Stimulated activated CD4-positive, alpha-beta T cell treated with anti-CD3 and anti-CD28 coated beads, Interleukin-4, amount 100 ng/mL, for 4 hours (primary cell): ENCODE data around the gene SRGAP3.

Experiments
- DNase-seq, 2 experiments: peaks; one replicate each; pipeline ENCODE4 v3.0.0-alpha.2; 2020

The SRGAP3 gene

GRCh38 chr3:9037144-9037711 is 212.2 kb downstream of the SRGAP3 start:
- DNase-seq = no peak

GRCh38 chr3:9036404-9037131 is 212.9 kb downstream of the SRGAP3 start:
- no peak for DNase-seq

- DNase-seq = no peak
Measured at GRCh38 chr3:9035961-9036360, 213.5 kb downstream of the SRGAP3 start.

DNA sequence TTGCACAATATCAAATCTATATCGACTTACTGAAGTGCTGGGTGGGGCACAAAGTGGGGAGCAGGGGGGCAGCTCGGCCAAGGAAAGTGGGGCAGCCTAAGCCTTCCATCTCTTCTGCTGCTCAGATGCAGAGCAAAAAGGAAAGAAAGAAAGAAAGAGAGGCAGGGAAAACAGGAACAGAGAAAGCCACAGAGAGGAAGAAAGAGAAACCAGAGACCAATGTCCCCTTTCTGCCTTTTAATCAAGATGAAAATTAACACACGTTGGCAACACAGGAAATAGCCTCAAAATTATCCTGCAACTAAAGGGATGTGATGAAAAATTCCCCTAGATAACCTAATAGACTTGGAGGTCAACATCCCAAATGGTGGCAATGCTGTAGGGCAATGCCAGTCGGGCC is 214.0 kb downstream of the SRGAP3 start:
- no peak for DNase-seq

DNA sequence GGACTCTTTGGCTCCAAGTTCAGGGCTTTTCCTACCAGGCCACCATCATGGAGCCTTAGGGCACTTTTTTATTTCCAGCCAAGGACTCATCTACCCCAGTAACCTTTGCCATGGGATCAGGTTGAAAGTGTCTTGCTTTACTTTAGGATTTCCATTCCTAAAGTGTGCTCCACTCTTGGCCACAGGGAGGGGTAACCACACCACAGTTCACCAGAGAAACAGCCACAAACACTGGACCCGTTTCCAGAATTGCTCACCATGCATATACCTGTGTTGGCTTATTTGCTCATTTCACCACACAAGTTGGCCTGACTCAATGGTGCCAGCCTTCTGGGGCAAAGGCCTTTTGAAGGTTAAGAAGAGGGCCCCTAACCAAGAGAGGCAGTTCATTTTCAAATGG is 215.6 kb downstream of the SRGAP3 start:
- no peak for DNase-seq

DNA sequence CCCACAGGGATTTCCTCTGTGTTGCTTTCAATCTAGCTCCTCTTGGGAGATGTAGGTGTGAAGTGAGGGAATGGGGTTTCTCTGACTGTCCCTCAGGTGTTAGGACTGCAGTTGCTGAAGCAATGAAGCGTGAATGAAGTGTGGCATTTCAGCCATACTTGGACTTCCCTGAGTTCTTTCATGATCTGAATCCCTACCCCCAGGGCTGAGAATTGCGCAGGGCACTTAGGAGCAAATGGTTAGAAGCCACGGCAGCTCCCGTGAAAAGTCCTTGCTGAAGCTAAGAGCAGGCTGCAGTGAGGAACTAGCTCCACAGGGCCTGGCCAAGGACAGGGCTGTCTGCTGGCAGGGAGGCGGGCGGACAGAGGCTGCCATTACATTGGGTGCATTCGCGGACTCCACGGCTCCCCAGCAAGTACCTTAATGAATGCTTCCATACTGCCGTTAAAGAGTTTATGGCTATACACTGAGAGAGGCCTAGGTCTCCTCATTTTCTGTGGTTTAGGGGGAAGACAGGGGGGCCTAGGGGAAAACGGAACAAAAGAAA is 217.1 kb downstream of the SRGAP3 start:
- no peak for DNase-seq

DNA sequence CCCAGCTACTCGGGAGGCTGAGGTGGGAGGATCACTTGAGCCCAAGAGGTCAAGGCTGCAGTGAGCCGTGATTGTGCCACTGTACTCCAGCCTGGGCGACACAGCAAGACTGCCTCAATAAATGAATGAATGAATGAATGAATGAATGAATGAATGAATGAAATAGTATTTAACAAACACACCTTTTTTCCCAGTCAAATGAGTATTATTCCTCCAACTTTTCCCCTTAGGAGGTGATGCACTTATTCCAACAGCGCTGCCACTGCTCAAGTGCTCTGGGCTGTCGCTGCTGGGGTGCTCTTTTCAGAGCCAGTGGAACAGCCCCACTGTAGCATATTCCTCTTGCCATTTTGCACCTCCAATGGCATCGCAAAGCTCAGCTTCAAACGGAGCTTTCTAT is 219.4 kb downstream of the SRGAP3 start:
- DNase-seq = no peak

DNA sequence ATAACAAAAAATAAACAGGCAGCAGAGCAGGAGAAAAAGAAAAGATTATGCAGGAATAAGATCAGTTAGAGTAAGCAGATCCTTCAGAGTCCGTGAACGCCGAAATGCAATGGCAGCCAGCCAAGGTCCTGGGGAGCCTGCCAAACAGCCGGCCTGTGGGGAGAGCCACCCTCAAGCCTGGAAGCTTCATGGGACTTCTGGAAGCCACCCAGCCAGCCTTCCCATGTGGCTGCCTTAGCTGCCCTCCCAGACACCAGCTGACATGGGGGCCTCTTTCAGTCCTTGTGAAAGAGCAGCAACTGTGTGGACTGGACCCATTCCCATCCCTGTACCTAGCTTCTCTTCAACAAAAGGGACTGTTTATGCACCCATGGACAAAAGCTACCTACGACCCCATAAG is 221.3 kb downstream of the SRGAP3 start:
- no peak for DNase-seq

DNA sequence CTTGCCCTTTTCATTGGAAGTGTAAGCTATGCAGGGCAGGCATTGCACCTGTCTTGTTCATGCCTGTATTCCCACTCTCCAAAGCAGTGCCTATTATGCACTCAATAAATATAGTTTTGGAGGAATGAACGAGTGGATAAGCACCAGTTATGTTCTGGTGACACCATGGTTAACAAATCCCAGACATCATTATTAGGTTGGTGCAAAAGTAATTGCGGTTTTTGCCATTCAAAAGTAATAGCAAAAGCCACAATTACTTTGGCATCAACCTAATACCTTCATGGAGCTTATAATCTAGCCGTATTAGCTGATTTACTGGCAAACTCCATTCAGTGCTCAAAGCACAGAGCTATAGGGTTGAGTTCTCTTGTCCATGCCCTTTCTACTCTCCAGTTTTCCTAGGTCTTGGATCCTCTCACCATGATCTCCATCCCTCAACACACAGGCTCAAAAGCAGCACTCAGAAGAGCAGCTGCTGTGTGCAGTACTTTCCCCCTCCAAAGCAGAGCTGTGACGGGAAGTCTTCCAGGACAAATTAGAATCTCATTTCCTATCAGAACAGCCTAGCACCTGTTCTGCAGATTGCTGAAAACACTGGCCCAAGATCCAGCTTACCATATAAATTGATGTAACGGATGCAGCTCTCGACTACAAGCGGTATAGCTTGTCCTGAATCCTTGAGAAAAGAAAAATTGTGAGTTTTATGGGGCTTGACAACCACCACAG is 223.0 kb downstream of the SRGAP3 start:
- no peak for DNase-seq

- no peak for DNase-seq
Measured at GRCh38 chr3:9024341-9024740, 225.1 kb downstream of the SRGAP3 start.

- no peak for DNase-seq
Measured at GRCh38 chr3:9023226-9023590, 226.2 kb downstream of the SRGAP3 start.

GRCh38 chr3:9022305-9023225 is 226.9 kb downstream of the SRGAP3 start:
- no peak for DNase-seq

DNA sequence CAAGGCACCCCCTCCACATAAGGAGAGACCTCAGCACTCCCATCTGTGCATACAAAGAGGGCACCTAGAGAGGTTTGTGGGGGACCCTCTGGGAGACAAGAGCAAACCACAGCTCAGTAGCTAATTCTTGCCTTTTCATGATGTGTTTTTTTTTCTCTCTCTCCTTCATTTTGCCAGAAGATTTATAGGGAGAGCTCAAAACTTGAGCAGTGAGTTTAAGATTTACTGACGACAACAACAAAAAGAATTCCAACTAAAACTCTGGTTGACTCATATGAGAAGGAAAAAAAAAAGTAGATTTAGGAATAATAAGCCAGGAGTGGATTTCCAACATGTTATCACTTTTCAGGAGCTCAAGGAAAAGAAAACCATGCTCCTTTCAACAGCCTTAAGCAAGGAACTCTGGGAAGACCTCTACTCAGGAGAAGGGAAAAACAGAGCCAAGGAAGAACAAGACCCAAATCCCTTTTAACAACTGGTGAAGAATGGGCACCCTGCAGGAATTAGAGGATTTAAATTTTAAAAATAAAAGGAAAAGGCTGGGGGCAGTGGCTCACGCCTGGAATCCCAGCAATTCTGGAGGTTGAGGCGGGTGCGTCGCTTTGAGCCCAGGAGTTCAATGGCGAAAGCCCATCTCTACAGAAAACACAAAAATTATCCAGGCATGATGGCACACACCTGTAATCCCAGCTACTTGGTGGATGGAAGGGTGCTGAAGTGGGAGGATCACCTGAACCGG is 228.0 kb downstream of the SRGAP3 start:
- no peak for DNase-seq

- no peak for DNase-seq
Measured at GRCh38 chr3:9020426-9020825, 229.0 kb downstream of the SRGAP3 start.

DNA sequence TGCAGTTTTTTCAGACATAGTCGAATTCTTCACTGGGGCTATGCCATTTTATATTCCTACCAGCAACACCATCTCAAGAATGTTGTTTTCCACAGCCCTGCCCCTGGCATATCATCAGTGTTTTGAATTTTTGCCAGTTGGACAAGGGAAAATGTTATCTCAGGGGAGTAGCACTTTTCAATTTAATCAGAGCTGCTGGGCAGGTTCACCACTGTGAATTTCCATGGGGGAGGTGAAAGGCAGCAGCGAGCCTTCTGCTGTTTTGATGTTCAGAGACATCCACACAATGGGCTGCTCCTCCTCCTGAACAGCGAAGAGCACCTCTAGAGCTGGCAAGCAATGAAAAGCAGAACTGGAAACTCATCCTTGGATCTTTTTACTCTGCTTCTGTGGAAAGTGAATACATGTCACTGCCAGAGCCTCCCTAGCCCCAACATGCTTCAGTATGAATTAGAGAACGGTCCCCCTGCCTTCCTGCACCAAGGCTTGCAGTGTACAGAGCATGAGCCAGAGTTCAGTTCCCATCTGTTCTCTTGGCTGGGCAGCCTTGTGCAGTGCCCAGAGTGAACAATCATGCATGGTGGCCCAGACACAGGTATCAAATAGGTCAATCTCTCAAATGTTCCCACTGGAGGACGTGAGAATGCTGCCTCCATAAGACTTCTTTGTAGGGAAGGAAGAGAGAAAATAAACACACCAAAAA is 230.0 kb downstream of the SRGAP3 start:
- no peak for DNase-seq

DNA sequence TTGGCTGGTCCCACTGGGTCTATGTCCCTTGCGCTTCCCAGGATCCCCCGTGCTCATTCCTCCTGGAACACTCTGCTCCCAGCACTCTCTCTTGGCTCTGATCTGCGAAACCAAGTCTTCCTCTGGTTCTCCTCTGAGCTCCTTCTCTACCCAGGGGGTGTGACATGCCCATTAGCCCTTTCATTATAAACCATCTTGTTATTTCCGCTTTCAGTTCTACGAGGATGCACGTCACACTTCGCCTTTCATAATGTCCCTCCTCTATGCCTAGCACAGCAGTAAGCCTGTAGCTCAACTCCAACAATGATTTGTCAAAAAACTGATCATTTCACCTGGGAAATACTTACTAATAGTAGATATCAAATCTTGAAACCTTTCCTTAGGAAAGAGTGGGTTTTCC is 234.2 kb downstream of the SRGAP3 start:
- no peak for DNase-seq

- no peak for DNase-seq
Measured at GRCh38 chr3:9013782-9014563, 235.5 kb downstream of the SRGAP3 start.

DNA sequence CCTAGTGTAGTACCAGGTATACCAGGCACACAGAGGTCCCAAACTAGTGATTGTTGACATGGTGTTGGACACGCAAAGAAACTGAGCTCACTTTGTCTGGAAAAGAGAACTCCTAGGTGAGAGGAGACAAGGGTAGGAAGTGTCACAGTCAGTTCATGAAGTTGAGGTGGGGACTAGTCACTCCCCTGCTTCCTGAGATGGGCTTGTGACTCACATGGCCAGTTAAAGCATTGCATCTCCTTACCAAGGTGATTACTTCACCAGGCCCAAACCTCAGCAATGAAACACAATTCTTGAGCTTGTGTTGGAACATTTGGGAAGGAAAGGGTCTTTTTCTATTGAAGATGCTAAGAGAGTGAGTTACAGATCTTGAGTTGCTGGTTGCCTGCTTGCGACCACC is 236.9 kb downstream of the SRGAP3 start:
- DNase-seq = no peak

DNA sequence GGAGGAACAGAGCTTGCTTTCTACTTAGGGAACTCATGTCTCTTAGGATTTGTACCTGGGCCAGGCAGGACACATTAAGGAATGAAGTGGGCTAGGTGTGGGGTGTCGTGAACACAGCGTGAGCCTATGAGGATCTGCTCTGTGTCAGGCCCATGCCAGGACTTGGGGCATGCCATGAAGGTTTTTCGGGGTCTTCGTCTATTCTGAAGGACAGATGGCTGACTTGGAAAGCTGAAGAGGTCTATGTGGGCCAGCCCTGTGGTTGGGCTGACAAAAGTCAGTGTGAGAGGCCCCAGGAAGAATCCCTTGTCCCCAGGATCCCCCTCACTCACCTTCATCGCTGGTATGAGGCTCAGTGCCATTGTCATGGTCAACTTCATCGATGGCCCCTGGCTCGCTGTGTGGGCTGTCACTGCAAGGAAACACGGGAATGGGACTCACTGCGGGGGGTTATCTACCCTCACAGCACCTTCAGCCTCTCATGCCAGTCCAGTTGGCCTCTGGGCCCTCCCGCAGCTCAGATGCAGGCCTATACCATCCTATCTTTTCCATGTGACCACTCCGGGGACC is 239.4 kb downstream of the SRGAP3 start:
- no peak for DNase-seq

GRCh38 chr3:9008550-9009255 is 240.7 kb downstream of the SRGAP3 start:
- no peak for DNase-seq
